ENCODE results near the gene ZNF236.

ZNF236 gene

DNA sequence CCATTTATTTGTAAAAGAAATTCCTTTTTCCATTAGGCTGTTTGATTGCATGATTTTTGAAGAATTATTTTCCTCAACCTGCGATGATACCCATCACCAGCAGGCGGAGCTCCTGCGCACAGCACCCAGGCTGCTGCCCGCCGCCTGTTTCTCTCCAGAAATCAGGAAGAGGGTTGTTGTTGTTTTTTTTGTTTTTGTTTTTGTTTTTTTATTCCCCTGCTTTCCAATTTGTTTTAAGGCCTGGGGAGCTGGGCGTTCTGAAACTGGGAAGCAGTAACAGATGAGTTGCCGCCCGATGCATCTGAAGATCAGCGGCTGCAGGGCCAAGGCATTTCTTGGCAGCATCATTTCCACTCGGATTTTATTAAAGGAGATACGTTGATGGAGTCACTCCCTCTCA lies 178.2 kb downstream of the ZNF236 start:
- H3K4me3 ChIP-seq (ENCODE audit: low read depth, low read length) = no peak overlapping the region
- no peak for DNase-seq (ENCODE audit: low read depth)

DNA sequence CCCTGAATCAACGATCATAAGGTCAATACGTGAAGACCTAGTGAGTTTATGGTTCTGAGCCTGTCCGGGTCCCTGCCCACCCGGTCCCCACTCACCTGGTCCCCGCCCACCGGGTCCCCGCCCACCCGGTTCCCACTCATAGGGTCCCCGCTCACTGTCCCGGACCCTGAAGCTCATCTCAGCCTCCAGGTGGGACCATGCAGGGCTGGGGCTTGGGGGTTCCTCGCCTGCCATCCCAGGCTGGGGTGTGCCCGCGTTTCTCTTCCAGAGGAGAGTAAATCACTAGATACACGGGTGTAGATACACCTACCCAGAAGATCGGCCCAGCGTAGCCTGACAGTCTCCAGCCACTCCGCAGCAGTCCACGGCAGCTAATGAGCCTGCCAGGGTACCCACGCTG lies 178.7 kb downstream of the ZNF236 start:
- no peak overlapping the region for H3K4me3 ChIP-seq (ENCODE audit: low read depth, low read length)
- TF ChIP-seq, protein P1, sequence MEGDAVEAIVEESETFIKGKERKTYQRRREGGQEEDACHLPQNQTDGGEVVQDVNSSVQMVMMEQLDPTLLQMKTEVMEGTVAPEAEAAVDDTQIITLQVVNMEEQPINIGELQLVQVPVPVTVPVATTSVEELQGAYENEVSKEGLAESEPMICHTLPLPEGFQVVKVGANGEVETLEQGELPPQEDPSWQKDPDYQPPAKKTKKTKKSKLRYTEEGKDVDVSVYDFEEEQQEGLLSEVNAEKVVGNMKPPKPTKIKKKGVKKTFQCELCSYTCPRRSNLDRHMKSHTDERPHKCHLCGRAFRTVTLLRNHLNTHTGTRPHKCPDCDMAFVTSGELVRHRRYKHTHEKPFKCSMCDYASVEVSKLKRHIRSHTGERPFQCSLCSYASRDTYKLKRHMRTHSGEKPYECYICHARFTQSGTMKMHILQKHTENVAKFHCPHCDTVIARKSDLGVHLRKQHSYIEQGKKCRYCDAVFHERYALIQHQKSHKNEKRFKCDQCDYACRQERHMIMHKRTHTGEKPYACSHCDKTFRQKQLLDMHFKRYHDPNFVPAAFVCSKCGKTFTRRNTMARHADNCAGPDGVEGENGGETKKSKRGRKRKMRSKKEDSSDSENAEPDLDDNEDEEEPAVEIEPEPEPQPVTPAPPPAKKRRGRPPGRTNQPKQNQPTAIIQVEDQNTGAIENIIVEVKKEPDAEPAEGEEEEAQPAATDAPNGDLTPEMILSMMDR (IDR thresholded peaks at IDR 0.05; ENCODE audit: control insufficient read depth, extremely low read depth, insufficient read depth) = no peak
- no peak for DNase-seq (ENCODE audit: low read depth)

More for the DNA sequence above, 178.2 kb downstream of the ZNF236 start:
- TF ChIP-seq, protein P1 (IDR thresholded peaks at IDR 0.05; ENCODE audit: control insufficient read depth, extremely low read depth, insufficient read depth) = peak; percentile 87

DNA sequence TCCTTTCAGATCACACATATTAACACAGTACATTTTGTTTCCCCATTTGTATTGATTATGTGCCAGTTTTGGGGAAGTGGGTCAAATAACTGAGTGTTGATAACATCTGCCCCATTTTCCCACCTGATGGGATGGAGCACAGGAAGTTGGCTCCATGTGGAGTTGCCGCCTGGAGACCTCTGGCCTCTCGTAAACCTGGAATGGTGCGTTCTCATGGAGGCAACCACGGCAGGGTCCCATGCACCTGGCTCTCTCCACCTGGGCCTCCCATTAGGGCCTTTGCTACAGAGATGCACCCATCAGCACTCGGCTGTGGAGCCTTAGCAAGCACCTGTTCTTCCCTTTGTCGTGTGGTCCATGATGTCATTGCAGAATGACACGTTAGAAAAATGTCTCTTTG lies 179.6 kb downstream of the ZNF236 start:
- TF ChIP-seq, protein P1 (IDR thresholded peaks at IDR 0.05; ENCODE audit: control insufficient read depth, extremely low read depth, insufficient read depth) = no peak
- no peak for DNase-seq (ENCODE audit: low read depth)
- H3K4me3 ChIP-seq (ENCODE audit: low read depth, low read length) = no peak overlapping the region

DNA sequence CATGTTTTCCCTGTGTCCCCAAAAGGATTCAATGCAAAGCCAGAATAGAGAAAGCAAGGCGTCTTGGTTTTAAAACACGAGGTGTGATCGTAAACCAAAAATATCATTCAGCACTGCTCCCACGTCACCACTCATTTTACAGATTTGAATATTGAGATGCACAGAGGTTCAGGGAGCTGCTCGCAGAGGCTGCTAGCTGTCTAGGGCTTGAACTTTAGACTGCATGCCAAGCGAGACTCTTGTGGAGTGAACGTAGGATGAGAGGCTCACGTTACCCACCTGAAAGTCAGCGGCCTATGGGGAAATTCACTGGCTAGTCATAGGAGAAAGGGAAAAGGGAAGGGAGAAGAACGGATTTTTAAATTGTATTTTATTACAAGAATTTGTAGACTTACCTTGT lies 180.1 kb downstream of the ZNF236 start:
- TF ChIP-seq, protein P1 (IDR thresholded peaks at IDR 0.05; ENCODE audit: control insufficient read depth, extremely low read depth, insufficient read depth) = no peak
- no peak for DNase-seq (ENCODE audit: low read depth)

DNA sequence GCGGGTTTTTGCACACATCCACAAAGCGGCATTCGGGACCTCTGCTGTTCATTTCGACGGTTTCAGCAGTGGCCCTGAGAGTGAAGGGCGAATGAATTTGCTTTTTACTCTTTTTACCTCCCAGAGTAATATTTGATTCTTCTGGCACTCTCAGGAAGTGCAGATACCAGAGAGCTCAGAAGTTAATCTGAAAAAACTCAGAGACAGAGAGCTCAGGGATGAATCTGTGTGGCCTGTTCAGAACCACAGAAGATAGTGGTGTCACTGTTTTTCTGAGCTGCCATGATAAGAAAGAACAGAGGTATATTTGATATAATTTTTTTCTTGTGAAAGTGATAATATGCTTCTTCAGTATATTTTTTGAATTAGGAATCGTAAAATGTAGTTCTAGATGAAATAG lies 181.0 kb downstream of the ZNF236 start:
- no peak for DNase-seq (ENCODE audit: low read depth)
- no peak overlapping the region for H3K4me3 ChIP-seq (ENCODE audit: low read depth, low read length)
- TF ChIP-seq, protein P1 (IDR thresholded peaks at IDR 0.05; ENCODE audit: control insufficient read depth, extremely low read depth, insufficient read depth) = no peak

More for the DNA sequence above, 180.1 kb downstream of the ZNF236 start:
- H3K4me3 ChIP-seq (ENCODE audit: low read depth, low read length) = no peak overlapping the region

DNA sequence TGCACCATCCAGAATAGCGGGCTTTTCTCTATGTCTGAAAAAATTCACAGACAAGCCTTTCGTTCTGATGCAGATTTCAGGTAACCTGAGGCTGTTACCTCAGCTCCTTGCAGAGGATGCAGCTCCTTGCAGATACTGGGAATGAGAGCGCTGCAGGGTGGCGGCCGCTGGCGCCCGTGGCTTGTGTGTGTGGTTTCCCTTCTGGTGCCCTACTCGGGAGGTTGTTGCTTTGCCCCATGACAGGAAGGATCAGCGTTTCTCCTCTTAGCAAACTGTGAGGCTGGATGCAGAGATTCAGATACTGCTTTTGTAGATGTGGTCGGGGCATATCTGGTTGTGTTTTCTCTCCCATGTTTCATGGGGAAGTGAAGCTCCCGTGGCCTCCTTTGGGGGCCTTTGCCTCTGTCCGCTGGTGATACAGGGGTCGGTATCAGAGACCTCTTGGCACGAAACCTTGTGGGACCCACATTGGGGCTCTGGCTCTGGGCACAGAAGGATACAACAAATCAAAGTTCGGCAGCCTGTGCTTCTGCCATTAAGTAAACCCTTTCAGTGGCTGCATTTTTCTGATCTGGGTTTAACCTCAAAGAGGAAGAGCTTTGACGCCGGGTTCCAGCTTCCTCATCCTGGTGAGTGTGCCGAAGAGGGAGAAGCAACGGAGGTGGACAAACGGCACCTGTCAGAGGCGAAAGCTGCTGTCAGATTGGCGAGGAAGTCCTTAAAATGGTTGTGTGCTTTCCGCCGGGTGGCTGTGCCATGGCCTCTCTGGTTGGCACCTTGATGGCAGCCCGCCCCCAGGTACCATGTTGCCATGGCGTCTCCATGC lies 182.4 kb downstream of the ZNF236 start:
- TF ChIP-seq, protein P1 (IDR thresholded peaks at IDR 0.05; ENCODE audit: control insufficient read depth, extremely low read depth, insufficient read depth) = no peak
- DNase-seq (ENCODE audit: low read depth) = no peak
- no peak overlapping the region for H3K4me3 ChIP-seq (ENCODE audit: low read depth, low read length)

Data from LNCaP clone FGC (cell line).